ENCODE measurements around the gene LALBA.

GRCh38 chr12:48580831-48581230 is 11.0 kb upstream of the LALBA start:
- TF ChIP-seq CHD2 (IDR thresholded peaks at IDR 0.05; ENCODE audit: low read depth, low read length) (no peak), RFX5 (IDR thresholded peaks at IDR 0.05; ENCODE audit: low read depth, low read length) (no peak), CTCF (CRISPR knock-in tag; IDR thresholded peaks at IDR 0.05) (no peak), PAF1 (CRISPR knock-in tag; IDR thresholded peaks at IDR 0.05) (no peak), ZNF605 (CRISPR knock-in tag; IDR thresholded peaks at IDR 0.05) (no peak), EZH2 (conservative IDR thresholded peaks at IDR 0.05; ENCODE audit: low read depth, low read length) (no peak), POLR2AphosphoS5 (IDR thresholded peaks at IDR 0.05; ENCODE audit: low read depth, low read length) (no peak), MBD4 (IDR thresholded peaks at IDR 0.05; ENCODE audit: borderline replicate concordance, low read length) (no peak), TAF15 (IDR thresholded peaks at IDR 0.05; ENCODE audit: low read depth, low read length, poor library complexity, severe bottlenecking) (no peak), KDM5B (CRISPR knock-in tag; IDR thresholded peaks at IDR 0.05; ENCODE audit: borderline replicate concordance) (no peak), ZNF770 (CRISPR knock-in tag; IDR thresholded peaks at IDR 0.05) (no peak), TBP (CRISPR knock-in tag; IDR thresholded peaks at IDR 0.05) (no peak)
- TF ChIP-seq, protein P1, sequence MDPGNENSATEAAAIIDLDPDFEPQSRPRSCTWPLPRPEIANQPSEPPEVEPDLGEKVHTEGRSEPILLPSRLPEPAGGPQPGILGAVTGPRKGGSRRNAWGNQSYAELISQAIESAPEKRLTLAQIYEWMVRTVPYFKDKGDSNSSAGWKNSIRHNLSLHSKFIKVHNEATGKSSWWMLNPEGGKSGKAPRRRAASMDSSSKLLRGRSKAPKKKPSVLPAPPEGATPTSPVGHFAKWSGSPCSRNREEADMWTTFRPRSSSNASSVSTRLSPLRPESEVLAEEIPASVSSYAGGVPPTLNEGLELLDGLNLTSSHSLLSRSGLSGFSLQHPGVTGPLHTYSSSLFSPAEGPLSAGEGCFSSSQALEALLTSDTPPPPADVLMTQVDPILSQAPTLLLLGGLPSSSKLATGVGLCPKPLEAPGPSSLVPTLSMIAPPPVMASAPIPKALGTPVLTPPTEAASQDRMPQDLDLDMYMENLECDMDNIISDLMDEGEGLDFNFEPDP (CRISPR knock-in tag; conservative IDR thresholded peaks at IDR 0.05), result no peak

Data from HepG2 (cell line).